Psoas muscle (tissue), 8 donors: ENCODE measurements around the gene MAST4. TPM values are rescaled to one million over a fixed set of nuclear protein-coding genes. Genes with fewer than 3 reads are reported as not detected.

Source experiments
- ATAC-seq, 4 donors: fragments of 200-7000 bp; cut with Tn5 transposase; one replicate each; pipeline ENCODE4 v1.9.1; 2020; ENCODE audit warnings: moderate library complexity in 3 of 4, mild to moderate bottlenecking in 2 of 4
- DNase-seq, 2 donors: peaks; one replicate each; pipeline ENCODE4 v3.0.0-alpha.2; 2020
- H3K27ac ChIP-seq: fragments of 200-600 bp; one replicate; pipeline ENCODE4 v1.8.0; 2022
- H3K27me3 ChIP-seq, 3 donors: fragments of 200-600 bp in 1 of 3; one replicate each; pipeline versions ENCODE4 v1.6.1 to v1.8.0; 2013 to 2022; ENCODE audit warnings: low read length in 2 of 3, mild to moderate bottlenecking in 2 of 3, moderate library complexity in 1 of 3; ENCODE audit not compliant: insufficient read depth in 3 of 3
- H3K36me3 ChIP-seq, 2 donors: fragments of 200-600 bp in 1 of 2; one replicate each; pipeline versions ENCODE4 v1.6.1 to v1.8.0; 2013 to 2022; ENCODE audit warnings: low read depth in 1 of 2, mild to moderate bottlenecking in 1 of 2, moderate library complexity in 1 of 2; ENCODE audit not compliant: insufficient read depth in 1 of 2
- H3K4me1 ChIP-seq: fragments of 200-600 bp; one replicate; pipeline ENCODE4 v1.8.0; 2022
- H3K4me3 ChIP-seq: fragments of 200-600 bp; one replicate; pipeline ENCODE4 v1.8.0; 2022; ENCODE audit warnings: mild to moderate bottlenecking
- H3K9me3 ChIP-seq: fragments of 200-600 bp; one replicate; pipeline ENCODE4 v1.8.0; 2022
- CTCF ChIP-seq: fragments of 200-600 bp; IDR thresholded peaks from one replicate; pipeline ENCODE4 v1.8.0; 2022; ENCODE audit warnings: antibody characterized with exemption
- WGBS, 3 donors: extraction: QIAGEN DNeasy Blood & Tissue Kit; methylation state at CpG; one replicate each; pipeline versions ENCODE4 v1.1.6 to v1.1.7; 2013; 5-methylcytosine and 5-hydroxymethylcytosine counted together
- intact Hi-C, 2 donors: fragments of 100-400 bp; cut with DNase I; formaldehyde crosslinking; loops; one replicate each; pipeline versions ENCODE4 v1.11.0 to v1.14.2; 2022
- polyA plus RNA-seq, 3 donors: library from polyadenylated mRNA; stranded (reverse); fragments of 200-250 nt; gene quantifications; one replicate each; pipeline ENCODE4 v1.2.3, GENCODE V29; 2013
- total RNA-seq, 4 donors: library from RNA; stranded (reverse); fragmentation: NEBNext Ultra II Directional in 2 of 4; extraction: Animal tissue kit (Norgen Biotek cat#: 25700) in 2 of 4; gene quantifications; one replicate each; pipeline versions ENCODE4 v1.2.1 to v1.2.4, GENCODE V29; 2021 to 2023
- donor health status: healthy with polysubstance abuse.
- donor health status: DM: no; HTN: no; CAD: no; lungs with moderate emphysema.
- donor health status: Bipolar disorder and iron deficiency.
- donor health status: healthy.
- donor health status: DM: yes; HTN: yes; CAD: no.
- donor health status: DM: no; HTN: no; CAD: no.
- donor health status: DM: no; HTN: no; CAD: no.
- donor health status: DM: yes; HTN: yes; CAD: no.

The MAST4 gene
- total and polyA plus RNA-seq, 7 donors, result 3.2 to 123 (median 12.1) TPM

- H3K36me3 ChIP-seq, result peaks cover 6 to 94% of the 10 kb centered on the region in 2 donors
- DNase-seq (no peak), ATAC-seq (no peak)
- H3K27me3 ChIP-seq, result no peaks in the 10 kb centered on the region
- H3K4me3 ChIP-seq, result no peak overlapping the region
- intact Hi-C loops, result no loop called here
- 43 to 47% (median 44%) methylated on average over 2 of the region's 2 CpGs for WGBS, 3 donors
- H3K27ac ChIP-seq, result no peak overlapping the region
- no peaks in the 10 kb centered on the region for H3K4me1 ChIP-seq
- TF ChIP-seq CTCF, result no peak
- no peaks in the 10 kb centered on the region for H3K9me3 ChIP-seq
Measured at GRCh38 chr5:67133217-67133616, 537.0 kb downstream of the MAST4 start.

GRCh38 chr5:67133776-67134175, 537.6 kb downstream of the MAST4 start:
- H3K36me3 ChIP-seq, result peaks cover 6 to 94% of the 10 kb centered on the region in 2 donors

GRCh38 chr5:67135381-67135984, 539.3 kb downstream of the MAST4 start:
- no peak for ATAC-seq
- intact Hi-C loops, result no loop called here
- H3K36me3 ChIP-seq, result peaks cover 11 to 95% of the 10 kb centered on the region in 2 donors
- no peak for DNase-seq
- H3K4me1 ChIP-seq, result no peaks in the 10 kb centered on the region
- H3K27me3 ChIP-seq, result no peaks in the 10 kb centered on the region
- 91 to 93% (median 93%) methylated on average over 6 of the region's 6 CpGs for WGBS, 3 donors
- no peak overlapping the region for H3K4me3 ChIP-seq
- H3K9me3 ChIP-seq, result no peaks in the 10 kb centered on the region
- no peak for TF ChIP-seq CTCF
- H3K27ac ChIP-seq, result no peak overlapping the region

More at GRCh38 chr5:67133776-67134175, 537.6 kb downstream of the MAST4 start:
- Histone ChIP-seq H3K4me3 (no peak overlapping the region), H3K4me1 (no peaks in the 10 kb centered on the region), H3K27ac (no peak overlapping the region), H3K27me3 (no peaks in the 10 kb centered on the region), H3K9me3 (no peaks in the 10 kb centered on the region)
- WGBS, 3 donors, result 71 to 76% (median 75%) methylated on average over 3 of the region's 3 CpGs
- intact Hi-C loops, result no loop called here
- no peak for TF ChIP-seq CTCF
- DNase-seq (no peak), ATAC-seq (no peak)

DNA sequence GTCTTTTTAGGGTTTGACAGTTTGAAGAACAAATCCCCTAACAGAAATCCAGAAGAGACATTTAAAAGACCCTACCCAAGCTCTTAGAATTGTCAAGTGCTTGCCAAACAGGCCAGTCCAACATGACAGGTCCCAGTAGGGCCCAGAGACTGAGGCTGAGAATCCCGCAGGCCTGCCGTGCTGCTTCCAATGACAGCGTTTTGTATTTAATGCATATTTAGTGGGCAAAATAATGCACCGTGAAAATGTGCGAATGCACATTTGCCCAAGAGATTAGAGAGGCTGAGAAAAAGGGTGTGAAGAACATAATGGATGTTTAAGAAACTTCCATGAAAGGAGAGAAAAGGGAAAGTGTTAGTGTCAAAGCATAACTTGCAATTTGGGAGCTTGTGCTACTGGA, 542.8 kb downstream of the MAST4 start:
- peaks cover 16 to 97% of the 10 kb centered on the region in 2 donors for H3K36me3 ChIP-seq
- H3K27me3 ChIP-seq, result no peaks in the 10 kb centered on the region
- intact Hi-C loops, result no loop called here
- no peaks in the 10 kb centered on the region for H3K4me1 ChIP-seq
- no peak overlapping the region for H3K4me3 ChIP-seq
- no peak overlapping the region for H3K27ac ChIP-seq
- no peak for TF ChIP-seq CTCF
- 56 to 62% (median 60%) methylated on average over 5 of the region's 5 CpGs for WGBS, 3 donors
- no peak for DNase-seq
- ATAC-seq, result no peak
- H3K9me3 ChIP-seq, result no peaks in the 10 kb centered on the region

DNA sequence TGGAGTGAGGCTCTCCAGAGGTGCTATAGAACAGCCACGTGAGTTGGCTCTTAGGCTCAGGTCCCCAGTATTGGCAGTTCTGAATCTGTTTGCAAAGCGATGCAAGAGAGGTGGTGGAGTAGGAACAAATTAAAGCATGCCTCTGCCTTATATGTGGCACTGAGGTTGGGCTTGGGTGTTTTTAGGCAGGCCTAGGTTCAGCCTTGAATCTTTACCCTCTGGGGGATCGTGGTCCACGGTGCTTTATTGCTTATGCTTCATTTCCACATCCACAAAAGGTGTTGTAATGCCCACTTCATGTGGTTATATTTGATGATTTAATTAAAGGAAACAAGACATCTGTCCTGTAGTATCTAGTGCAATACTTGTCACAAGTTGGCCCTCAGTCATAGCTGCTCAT, 544.2 kb downstream of the MAST4 start:
- TF ChIP-seq CTCF, result no peak
- no peak for ATAC-seq
- Histone ChIP-seq H3K4me3 (no peak overlapping the region), H3K4me1 (no peaks in the 10 kb centered on the region), H3K9me3 (no peaks in the 10 kb centered on the region), H3K36me3 (peaks cover 13 to 97% of the 10 kb centered on the region in 2 donors), H3K27ac (no peak overlapping the region), H3K27me3 (no peaks in the 10 kb centered on the region)
- WGBS, 3 donors, result 90 to 96% (median 94%) methylated on average over 4 of the region's 4 CpGs
- intact Hi-C loops, result no loop called here
- DNase-seq, result no peak
